Stimulated activated CD8-positive, alpha-beta memory T cell treated with anti-CD3 and anti-CD28 coated beads, Interleukin-2, amount 100 ng/mL, for 1 hour (primary cell): Measurements from ENCODE around the gene ADAMTS16.
"Not testable (repeated sequence)": the region's sequence is repeated elsewhere in the genome, so short reads cannot be mapped to it uniquely, and the experiment has no call there.

ENCODE experiments used
- DNase-seq, 2 donors: peaks; one replicate each; pipeline ENCODE4 v3.0.0-alpha.2; 2020; ENCODE audit warnings: low read depth in 2 of 2

The ADAMTS16 gene, protein sequence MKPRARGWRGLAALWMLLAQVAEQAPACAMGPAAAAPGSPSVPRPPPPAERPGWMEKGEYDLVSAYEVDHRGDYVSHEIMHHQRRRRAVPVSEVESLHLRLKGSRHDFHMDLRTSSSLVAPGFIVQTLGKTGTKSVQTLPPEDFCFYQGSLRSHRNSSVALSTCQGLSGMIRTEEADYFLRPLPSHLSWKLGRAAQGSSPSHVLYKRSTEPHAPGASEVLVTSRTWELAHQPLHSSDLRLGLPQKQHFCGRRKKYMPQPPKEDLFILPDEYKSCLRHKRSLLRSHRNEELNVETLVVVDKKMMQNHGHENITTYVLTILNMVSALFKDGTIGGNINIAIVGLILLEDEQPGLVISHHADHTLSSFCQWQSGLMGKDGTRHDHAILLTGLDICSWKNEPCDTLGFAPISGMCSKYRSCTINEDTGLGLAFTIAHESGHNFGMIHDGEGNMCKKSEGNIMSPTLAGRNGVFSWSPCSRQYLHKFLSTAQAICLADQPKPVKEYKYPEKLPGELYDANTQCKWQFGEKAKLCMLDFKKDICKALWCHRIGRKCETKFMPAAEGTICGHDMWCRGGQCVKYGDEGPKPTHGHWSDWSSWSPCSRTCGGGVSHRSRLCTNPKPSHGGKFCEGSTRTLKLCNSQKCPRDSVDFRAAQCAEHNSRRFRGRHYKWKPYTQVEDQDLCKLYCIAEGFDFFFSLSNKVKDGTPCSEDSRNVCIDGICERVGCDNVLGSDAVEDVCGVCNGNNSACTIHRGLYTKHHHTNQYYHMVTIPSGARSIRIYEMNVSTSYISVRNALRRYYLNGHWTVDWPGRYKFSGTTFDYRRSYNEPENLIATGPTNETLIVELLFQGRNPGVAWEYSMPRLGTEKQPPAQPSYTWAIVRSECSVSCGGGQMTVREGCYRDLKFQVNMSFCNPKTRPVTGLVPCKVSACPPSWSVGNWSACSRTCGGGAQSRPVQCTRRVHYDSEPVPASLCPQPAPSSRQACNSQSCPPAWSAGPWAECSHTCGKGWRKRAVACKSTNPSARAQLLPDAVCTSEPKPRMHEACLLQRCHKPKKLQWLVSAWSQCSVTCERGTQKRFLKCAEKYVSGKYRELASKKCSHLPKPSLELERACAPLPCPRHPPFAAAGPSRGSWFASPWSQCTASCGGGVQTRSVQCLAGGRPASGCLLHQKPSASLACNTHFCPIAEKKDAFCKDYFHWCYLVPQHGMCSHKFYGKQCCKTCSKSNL

DNA sequence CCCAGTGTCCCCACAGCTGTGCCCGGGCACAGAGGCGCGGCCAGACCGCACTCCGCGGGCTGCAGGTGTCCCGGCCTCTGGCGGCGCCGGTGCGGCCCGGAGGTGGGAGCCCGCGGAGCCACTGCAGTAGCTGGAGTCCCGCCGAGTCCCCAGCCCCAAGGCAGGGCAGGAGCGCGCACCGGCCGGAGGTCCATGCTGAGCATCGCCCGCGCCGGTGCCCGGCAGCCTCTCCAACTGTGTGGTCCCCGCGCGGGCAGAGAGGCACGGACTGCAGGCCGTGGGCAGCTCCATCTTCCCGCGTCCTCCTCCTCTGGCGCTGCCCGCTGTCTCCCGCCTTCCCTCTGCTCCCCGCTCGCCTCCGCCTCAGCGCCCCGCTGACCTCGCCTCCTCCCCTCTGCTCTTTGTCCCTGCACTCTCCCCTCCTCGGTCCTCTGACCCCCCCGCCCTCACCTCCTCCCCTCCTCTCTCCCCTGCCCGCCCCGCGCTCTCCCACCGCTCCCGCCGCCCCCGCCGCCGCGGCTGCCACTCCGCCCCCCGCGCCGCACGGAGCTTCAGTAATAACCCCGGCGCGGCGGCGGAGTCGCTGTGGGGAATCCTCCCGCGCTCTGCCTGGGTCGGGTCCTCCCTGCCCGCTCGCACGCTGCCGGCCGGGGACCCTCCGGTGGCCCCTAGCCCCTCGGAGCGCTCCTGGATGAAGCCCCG is at the start of gene ADAMTS16:
Gene ADAMTS16, plus strand, starts transcription at position 554 of the 702 bp plus-strand sequence. Its CDS starts 138 bp downstream, at position 692.
- DNase-seq = no peak

DNA sequence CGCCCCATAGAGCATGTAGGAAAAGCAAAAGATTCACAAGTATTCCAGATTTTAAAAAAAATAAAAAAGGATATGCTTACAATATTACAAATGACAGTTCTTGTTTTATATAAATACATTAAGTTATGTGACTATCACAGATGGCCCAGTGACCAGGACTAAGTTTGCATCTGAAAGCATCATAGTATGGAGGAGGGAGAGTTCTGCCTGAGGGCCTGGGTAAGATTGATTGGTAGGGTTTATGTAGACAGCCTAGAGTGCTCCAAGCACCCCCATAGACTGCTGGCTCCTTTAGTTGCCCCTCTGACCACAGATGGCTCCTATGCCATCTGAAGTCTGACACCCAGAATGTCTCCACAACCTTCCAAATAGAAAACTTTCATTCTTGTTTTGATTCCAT is 48.0 kb upstream of the ADAMTS16 start:
- no peak for DNase-seq

DNA sequence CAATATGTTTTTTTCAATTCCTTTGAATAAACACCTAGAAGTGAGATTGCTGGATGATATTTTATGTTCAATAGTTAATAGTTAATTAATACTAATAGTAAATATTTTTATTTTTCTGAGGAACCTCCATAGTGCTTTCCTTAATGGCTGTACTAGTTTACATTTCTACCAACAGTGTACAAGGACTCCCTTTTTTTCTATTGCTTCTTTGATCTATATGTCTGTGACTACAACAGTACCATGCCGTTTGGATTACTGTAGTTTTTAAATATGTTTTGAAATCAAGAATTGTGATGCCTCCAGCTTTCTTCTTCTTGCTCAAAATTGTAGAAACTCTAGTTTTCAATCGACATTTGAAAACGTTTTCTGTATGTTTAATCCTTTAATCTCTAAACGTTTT is 39.5 kb upstream of the ADAMTS16 start:
- DNase-seq = no peak

DNA sequence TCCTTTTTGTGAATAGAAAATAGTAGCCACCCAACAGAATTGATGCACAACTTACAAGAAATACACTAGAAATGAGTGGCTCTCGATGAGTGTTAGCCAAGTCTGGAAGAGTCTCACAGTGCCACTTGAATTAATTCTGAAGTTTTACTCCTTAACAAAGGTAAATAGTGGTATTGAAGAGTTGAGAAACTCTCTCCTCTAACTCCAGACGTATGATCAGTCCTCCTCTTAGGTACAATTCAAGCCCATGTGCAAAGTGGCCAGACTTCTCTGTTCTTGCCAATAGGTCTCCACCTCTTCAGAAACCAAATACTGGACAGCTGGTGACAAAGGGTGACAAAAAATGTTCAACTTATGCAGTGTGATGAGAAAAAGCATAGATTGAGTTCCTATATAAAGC is 38.5 kb upstream of the ADAMTS16 start:
- no peak for DNase-seq

DNA sequence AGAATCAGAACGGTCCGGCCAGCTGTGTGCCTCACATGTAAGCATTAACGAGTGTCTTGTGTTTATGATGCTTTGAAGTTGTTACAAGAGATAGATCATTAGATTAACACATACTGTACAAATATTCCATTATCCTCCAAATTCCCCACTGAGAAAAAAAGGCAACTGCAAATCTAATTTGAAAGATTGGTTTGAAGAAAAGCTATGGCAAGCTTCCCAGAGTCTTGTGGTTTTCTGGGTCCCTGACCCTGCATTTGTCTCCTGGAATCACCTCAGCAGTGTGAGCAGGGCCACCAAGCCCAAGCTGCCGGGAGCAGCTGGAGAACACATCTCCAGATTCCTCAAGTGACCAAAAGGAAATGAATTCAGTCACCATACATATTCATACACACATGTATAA is 36.9 kb upstream of the ADAMTS16 start:
- DNase-seq = no peak

DNA sequence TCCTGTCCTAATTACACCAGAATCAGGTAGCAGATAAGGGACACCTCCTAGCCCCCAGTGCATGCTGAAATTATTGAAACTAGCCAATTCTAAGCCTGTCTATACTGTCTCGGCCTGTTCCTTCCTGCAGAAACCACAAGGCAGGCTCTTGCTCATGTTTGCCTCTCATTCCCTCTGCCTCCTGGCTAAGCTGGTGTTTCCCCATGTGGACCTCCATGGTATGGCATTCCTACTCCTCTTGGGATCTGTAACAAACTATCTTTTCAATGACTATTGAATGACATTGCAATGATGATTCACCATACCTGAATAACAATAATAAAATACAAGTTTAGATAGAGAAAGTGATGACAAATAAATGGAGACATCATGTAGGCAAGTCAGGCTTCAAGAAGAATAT is 35.6 kb upstream of the ADAMTS16 start:
- no peak for DNase-seq

DNA sequence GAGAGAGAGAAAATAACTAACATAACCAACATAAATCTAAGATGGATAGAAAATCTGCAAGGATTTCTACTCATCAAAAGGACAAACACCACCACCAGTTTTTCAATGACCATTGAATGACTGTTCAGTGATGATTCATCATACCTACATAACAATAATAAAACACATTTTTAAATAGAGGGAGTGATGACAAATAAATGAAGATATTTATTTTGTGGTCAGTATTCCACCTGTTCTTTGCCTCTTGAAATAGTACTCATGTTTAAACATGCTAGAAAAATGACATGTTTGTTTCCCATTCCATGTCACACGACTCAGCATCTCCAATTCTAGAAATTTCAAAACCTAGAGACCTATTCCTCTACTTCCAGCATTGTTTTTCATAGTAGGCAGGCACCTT is 34.6 kb upstream of the ADAMTS16 start:
- DNase-seq = no peak

DNA sequence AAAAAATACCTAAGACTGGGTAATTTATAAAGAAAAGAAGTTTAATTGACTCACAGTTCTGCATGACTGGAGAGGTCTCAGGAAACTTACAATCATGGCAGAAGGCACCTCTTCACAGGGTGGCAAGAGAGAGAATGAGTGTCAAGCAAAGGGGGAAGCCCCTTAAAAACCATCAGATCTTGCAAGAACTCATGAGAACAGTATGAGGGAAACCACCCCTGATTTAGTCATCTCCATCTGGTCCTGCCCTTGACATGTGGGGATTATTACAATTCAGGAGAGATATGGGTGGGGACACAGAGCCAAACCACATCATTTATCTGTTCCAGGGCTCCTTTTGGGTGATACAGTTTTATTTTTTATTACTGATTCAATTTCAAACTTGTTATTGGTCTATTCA is 23.2 kb upstream of the ADAMTS16 start:
- DNase-seq = no peak

DNA sequence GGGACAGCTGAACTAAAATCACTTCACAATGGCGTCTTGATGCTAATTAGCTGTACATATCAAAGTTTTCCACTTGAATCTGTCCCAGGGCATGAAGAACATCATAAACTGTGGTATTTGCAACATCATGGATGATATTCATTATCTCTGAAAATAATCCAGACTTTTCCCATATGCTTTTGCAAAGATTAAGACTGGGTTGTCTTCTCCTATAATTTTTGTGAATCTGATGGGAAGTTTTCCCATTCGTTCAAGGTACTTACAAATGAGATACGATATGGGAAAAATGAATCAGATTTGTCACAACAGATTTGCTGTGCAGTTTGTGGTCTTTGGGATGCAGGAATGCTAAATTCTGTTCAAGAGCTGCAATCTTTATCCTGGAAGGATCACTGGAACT is 17.4 kb upstream of the ADAMTS16 start:
- no peak for DNase-seq

DNA sequence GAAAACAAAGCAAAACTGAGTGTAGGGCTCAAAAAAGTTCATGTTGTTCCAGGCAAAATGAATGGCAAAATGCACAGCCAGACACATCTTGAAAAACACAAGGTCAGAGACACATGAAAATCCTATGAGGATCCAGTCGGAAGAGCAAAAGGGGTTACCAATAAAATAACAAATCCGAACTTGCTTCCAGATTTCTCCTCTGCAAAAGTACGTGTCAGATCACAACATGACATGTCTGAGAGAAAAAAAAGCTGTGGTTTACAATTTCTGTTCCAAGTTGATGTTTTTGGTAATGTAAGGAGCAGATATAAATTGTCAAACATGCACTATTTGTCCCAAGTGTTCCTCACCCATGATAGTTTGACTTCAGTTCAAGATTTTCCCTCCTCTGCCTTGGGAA is 15.9 kb upstream of the ADAMTS16 start:
- DNase-seq = no peak

DNA sequence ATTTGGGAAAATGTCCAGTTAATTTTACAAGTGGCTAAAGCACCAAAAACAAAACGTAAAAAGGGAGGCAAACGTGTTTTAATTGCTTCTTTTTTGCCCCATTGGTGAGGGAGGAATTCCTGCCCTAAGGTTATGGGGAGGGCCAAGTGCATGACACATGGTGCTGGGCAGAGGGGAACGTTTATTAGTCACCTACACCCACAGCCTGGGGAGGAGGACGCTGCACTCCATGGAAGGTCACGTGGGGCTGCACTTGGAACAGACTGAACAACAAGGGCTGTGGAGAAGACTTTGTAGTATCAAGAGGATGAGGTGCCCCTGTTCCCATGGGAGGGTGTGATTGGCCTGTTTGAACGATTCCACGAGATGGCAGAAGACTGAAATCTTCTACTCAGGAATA is 13.7 kb upstream of the ADAMTS16 start:
- DNase-seq = no peak

DNA sequence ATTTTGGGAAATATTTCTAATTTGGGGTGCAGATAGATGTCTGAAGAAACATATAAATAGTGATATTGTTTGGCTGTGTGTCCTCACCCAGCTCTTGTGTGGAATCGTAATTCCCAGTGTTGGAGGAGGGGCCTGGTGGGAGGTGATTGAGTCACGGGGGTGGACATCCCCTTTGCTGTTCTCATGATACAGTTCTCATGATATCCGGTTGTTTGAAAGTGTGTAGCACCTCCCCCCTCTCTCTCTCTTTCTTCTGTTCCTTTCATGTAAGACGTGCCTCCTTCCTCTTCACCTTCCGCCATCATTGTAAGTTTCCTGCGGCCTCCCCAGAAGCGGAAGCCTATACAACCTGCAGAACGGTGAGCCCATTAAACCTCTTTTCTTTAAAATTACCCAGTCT is 11.4 kb upstream of the ADAMTS16 start:
- no peak for DNase-seq

DNA sequence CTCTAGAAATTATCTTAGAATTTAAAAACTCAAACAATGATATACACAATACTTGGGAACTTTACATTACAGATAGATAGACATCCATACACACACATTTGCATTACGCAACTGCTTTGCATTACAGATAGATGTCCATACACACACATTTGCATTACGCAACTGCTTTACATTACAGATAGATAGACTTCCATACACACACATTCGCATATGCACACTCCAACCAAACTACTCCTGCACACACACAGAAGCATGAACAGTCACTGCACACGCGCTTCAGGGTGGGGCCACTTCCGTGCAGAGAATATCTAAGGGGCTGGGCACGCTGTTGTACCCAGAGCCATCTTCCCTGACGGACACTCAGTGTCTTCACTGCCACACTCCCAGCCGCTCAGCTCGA is 7.9 kb upstream of the ADAMTS16 start:
- no peak for DNase-seq

DNA sequence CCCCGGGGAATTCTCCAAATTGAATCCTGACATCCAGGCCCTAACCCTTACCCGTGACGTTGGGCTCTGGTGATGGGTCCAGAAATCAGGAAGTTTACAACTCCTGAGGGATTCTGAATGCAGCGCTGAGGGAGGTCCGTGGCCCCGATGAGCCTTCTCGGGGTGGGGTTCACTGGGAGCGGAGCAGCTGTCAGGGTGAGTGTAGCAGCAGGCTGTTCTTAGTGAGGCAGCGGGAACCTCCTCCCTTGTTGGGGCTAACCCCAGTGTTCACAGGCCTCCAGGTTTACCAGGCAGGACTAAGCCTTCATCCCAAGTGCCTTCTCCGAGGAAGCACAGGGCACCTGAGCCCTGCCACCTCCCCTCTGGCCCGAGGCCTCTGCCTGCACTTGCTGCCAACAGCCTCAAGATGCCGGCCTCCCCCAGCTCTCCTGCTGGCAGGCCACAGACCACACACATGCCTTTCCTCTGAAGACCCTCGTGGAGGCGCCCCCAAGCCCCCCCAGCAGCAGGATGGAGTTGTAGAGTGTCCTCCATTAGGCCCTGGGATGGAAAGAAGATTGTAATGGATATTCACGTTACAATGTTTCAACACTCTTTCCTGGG is 7.3 kb upstream of the ADAMTS16 start:
- DNase-seq = no peak

DNA sequence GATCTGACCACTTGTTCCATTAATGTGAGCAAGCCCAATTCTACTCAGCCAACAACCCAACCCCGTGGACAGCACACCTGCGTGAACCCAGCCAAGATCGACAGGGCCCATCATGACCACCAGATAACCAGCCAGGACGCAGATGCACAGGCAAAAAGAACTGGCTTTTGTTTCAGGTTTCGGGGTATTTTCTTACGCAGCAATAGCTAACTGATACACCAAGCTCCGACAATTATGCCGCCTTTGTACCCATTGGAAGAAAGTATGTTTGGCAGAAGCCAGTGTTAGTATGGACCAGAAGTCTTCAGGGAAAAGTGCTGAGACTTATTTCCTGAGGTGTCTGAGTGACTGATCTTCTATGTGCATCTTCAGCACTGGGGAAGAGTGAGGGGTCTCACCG is 6.0 kb upstream of the ADAMTS16 start:
- DNase-seq = no peak

DNA sequence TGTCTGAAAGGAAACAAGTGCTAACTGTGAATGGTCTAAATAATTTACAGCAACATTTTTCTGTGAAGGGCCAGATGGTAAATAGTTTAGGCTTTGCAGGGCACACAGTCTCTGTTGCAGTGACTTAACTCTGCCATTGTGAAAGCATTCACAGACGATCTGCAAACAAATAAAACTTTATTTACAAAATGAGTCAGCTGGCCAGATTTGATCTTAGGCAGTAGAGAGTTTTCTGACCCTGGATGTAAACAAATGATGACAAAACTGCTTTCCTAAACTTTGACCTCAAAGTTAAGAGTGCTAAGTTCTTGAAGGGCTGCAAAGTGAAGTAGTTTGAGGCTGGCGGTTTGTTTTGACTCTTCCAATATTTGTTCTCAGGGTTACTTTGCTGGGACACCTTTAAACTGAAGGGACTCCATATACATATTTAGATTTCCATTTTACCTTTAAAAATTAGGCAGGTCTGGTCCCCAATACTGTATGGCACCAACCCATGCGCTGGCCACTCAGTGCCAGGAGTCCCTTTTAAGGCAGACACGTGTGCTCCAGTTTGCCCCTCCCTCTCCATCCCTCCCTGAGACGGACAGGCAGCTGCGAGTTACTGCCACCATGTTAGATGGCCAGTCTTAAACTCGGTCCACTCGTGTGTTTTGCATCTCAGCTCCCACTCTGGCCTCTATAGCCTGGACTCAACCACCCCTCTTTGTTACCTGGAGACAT is 4.0 kb upstream of the ADAMTS16 start:
- no peak for DNase-seq

DNA sequence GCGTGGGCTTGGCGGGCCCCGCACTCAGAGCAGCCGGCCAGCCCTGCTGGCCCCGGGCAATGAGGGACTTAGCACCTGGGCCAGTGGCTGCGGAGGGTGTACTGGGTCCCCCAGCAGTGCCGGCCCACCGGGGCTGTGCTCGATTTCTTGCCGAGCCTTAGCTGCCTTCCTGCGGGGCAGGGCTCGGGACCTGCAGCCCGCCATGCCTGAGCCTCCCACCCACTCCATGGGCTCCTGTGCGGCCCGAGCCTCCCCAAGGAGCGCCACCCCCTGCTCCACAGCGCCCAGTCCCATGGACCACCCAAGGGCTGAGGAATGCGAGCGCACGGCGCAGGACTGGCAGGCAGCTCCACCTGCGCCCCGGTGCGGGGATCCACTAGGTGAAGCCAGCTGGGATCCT is 2.3 kb upstream of the ADAMTS16 start:
- not testable (repeated sequence) for DNase-seq

DNA sequence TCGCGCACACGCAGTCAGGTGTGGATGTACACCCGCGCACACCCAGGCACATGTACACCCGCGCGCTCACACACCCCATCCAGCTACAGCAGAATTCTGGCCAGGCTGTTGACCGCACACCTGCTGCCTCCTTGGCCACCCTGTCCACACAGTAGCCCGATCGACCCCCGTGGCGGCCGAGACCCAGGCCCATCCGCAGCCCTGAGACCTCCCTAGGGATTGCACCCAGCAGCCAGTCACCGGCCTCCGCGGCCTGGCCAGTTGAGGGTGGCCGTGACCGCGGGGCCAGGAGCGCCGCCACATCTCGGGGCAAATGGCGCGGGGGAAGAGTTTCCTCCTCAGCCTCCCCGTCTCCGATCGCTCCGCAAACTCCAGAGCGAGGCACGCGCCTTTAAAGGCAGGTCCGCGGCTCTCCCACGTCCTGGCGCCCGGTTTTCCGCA is 774 bp upstream of the ADAMTS16 start:
- DNase-seq = no peak

DNA sequence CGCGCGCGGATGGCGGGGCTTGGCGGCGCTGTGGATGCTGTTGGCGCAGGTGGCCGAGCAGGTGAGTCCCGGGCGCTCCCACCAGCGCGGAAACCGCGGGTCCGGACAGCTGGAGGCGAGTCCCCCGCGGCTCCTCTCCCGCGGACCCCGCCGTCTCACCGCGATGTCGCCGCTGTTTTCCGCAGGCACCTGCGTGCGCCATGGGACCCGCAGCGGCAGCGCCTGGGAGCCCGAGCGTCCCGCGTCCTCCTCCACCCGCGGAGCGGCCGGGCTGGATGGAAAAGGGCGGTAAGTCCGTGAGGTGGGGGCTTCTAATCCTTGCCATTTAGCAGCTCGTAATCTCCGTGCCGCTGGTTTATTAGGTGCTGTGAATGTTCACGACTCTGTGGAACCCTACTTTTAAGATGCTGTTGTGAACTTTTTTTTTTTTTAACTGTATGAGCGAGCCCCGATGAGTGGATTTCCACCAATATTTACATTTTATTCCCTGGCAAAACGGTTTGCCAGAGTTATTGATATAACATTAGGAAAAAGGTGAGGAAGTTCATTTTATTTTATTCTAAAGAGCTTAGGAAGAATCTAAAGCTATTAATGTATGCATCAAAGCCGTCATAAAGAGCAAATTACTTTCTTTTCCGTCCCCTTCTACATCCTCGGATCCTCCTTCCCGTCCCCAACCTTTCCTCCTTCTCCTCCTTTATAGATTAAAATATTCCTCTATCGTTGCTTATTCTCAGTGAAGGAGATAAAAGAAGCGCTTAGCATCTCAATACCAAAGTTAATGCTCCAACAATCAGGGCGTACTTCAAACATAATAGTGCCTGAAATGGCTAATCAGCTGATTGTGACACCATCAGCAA is 579 bp downstream of the ADAMTS16 start:
- no peak for DNase-seq

DNA sequence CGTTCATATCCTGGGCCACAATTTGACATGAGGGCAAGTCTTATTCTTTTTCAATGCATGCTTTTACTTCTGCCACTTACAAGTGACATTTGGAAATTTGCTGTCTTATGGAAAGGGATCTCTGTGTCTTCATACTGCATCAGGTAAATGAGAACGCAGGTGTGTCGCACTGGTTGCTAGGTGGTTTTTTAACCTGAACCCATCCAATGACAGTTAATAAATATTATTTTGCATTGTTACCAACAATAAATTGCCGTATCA is 1.1 kb downstream of the ADAMTS16 start:
- no peak for DNase-seq
